GM18858 (cell line): ENCODE measurements around the gene SPEM2.

Experiments used
- ATAC-seq: cut with Tn5 transposase; IDR thresholded peaks from one replicate; pipeline ENCODE4 v1.9.1; 2021; ENCODE audit not compliant: unreplicated experiment

The SPEM2 gene

DNA sequence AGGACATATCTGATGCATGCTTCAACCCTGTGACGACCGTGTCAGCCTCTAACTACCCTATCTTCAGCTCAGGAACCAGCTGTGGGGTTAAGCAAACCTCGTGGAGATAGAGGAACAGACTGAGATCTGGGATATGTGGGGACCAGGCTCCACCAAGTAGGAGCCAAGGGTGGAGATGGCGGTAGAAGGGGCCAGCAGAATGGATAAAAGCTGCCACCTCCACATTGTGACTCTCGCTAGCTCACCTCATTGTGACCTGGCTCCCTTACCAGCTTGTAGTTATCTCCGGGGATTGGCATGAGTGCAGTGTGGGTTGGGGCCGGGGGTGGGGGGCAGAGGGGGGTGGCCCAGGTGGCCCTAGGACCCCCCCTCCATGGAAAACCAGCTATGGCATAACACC lies at the start of gene SPEM2:
Gene SPEM2 (plus strand): TSS at position 301 of the 400 bp plus-strand sequence. CDS start 73 bp downstream, at position 374.
- ATAC-seq = no peak

- no peak for ATAC-seq
Observed at GRCh38 chr17:7379134-7379533, 46.3 kb upstream of the SPEM2 start.

GRCh38 chr17:7380321-7380720 lies 45.1 kb upstream of the SPEM2 start:
- ATAC-seq = no peak

GRCh38 chr17:7380855-7381683 lies 44.3 kb upstream of the SPEM2 start, which contains the start of gene TNK1:
TNK1 (plus strand) TSS chr17:7381089; CDS start chr17:7382927, 1,838 bp downstream.
- ATAC-seq = no peak

- no peak for ATAC-seq
Observed at GRCh38 chr17:7382901-7383300, 42.5 kb upstream of the SPEM2 start.

DNA sequence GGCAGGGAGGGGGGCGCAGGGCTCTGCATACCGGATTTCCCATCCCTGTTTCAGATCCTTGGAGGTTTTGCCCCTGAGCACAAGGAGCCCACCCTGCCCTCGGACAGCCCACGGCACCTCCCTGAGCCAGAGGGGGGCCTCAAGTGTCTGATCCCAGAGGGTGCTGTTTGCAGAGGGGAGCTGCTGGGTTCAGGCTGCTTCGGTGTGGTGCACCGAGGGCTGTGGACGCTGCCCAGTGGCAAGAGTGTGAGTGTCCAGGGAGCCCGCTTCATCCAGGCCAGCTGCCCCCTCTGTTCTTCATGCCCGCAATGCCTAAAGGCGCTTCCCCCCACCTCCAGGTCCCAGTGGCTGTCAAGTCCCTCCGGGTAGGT lies 42.1 kb upstream of the SPEM2 start:
- ATAC-seq = no peak

DNA sequence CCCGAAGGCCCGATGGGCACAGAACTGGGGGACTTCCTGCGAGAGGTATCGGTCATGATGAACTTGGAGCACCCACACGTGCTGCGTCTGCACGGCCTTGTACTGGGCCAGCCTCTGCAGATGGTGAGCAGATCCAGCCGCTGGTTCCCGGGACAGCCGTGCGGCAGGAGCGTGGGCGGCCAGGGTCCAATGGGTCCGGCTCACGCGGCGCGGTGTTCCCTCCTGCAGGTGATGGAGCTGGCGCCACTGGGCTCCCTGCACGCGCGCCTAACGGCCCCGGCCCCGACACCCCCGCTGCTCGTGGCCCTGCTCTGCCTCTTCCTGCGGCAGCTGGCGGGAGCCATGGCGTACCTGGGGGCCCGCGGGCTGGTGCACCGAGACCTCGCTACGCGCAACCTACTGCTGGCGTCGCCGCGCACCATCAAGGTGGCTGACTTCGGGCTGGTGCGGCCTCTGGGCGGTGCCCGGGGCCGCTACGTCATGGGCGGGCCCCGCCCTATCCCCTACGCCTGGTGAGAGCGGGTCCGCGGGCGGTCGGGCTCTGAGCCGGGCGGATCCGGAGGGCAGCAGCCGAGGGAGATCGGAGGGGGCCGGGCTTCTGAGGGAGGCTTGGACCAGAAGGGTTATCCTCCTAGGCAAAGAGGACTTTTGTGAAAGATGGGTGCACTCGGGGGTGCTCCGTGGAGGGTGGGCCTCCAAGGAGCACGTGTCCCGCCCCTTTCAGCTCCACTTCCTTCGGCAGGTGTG lies 41.5 kb upstream of the SPEM2 start:
- peak; percentile 42 for ATAC-seq

- no peak for ATAC-seq
Observed at GRCh38 chr17:7384489-7385081, 40.8 kb upstream of the SPEM2 start.

DNA sequence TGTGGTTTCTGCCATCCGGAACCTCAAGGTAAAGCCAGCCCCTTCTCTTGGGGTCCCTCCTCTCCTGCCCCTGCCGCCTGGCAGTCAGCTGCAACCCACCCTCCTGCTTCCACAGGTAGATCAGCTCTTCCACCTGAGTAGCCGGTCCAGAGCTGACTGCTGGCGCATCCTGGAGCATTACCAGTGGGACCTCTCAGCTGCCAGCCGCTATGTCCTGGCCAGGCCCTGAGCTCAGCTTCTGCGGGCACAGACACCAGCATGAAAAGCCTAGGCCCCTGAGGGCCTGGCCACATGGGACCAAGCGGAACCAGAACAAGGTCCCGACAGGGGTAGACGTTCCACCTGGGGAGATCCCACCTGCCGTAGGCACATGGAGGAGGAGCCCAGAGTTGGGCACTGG lies 36.6 kb upstream of the SPEM2 start:
- ATAC-seq = no peak

DNA sequence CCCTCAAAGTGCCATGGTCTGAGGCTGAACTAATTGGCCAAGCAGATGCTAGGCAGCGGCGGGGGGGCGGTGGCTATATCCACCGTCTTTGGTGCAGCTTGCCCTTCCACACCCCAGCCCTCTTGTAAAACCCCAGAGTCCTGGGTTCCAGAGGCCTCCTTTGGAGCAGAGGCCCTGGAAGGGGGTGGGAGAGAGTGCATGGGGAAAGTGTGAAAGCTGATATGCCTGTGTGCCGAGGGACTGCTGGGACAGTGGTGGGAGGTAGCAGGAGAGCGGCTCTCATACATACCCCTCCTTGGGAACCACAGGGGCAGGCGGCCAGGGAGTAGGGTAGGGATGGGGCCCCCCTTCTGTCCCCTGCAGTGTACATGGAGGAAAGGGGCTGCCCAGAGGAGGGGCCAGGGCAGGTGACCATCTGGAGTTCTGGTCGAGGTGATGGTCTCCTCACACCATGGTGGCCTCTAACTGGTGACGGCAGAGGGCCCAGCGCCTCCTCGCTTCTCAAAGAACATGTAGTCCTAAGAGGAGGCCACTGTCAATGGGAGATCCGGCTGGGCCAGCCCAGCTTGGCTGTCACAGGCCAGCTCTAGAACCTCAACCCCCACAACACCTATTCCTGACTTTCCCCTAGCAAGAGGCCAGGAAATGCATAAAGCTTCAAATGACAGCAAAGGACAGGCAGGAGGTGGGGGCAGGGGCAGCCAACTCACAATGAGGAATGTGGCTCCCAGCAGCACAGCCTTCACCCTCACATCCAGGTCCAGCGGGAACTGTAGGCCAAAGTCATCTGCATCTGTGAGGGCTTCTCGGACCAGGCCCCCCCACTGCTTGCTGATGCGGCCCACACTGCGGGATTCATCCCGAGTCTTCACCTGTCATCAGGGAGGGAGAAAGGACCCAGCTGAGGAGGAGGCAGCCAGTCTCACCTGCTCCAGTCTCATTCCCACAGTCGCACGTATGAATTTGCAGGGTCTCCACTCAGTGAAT lies 35.2 kb upstream of the SPEM2 start:
- ATAC-seq = no peak

DNA sequence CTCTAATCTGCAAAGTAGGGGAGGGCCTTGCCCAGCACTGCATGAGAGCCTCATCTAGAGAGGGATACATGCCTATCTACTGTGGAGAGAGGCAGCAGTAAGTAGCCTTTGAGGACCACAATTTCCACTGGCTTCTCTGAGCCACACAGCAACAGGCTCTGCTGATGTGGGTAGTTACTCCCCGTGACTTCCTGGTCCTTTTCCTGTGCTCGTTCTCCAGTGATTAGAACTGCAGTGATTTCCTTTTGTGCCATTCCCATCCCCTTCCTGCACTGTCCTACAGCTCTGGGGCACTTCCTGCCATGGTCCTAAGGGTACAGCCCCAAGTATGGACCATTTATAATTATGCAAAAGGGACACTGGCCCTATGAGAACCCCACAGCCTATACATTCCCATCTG lies 34.1 kb upstream of the SPEM2 start:
- no peak for ATAC-seq

- ATAC-seq = no peak
Observed at GRCh38 chr17:7392696-7393612, 32.5 kb upstream of the SPEM2 start.

GRCh38 chr17:7393613-7394451 lies 31.6 kb upstream of the SPEM2 start:
- peak; percentile 14 for ATAC-seq

GRCh38 chr17:7394452-7395191 lies 30.8 kb upstream of the SPEM2 start, which contains the start of gene PLSCR3:
PLSCR3 (minus strand) TSS chr17:7394525; CDS start chr17:7394110, 415 bp downstream.
- ATAC-seq = peak; percentile 46

GRCh38 chr17:7396147-7396546 lies 29.3 kb upstream of the SPEM2 start:
- ATAC-seq = no peak

DNA sequence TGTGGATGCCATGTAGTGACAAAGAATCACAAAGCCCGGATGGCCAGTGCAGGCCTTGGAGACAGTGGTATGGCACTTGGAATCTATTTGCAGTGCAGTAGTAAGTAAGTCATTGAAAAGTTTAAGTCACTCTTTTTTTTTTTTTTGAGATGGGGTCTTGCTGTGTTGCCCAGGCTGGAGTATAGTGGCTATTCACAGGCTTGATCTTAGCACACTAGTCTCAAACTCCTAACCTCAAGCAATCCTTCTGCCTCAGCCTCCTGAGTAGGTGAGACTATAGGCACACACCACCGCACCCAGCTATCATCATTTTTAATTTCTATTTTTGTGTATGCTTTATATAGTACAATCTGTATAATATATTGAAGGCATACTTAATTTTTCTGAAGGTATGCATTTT lies 26.8 kb upstream of the SPEM2 start:
- no peak for ATAC-seq

- ATAC-seq = no peak
Observed at GRCh38 chr17:7403043-7403726, 22.2 kb upstream of the SPEM2 start.

- ATAC-seq = no peak
Observed at GRCh38 chr17:7403727-7403976, 21.8 kb upstream of the SPEM2 start.
